ENCODE measurements around the gene XPNPEP2. TPM values are rescaled to one million over a fixed set of nuclear protein-coding genes. Genes with fewer than 3 reads are reported as not detected.
A peak's percentile ranks its signal among the peaks of the same experiment; 100 is the strongest.

The XPNPEP2 gene
- total RNA-seq, 4 donors from 2014 or later = 2.9 to 4.6 (median 3.9) TPM

DNA sequence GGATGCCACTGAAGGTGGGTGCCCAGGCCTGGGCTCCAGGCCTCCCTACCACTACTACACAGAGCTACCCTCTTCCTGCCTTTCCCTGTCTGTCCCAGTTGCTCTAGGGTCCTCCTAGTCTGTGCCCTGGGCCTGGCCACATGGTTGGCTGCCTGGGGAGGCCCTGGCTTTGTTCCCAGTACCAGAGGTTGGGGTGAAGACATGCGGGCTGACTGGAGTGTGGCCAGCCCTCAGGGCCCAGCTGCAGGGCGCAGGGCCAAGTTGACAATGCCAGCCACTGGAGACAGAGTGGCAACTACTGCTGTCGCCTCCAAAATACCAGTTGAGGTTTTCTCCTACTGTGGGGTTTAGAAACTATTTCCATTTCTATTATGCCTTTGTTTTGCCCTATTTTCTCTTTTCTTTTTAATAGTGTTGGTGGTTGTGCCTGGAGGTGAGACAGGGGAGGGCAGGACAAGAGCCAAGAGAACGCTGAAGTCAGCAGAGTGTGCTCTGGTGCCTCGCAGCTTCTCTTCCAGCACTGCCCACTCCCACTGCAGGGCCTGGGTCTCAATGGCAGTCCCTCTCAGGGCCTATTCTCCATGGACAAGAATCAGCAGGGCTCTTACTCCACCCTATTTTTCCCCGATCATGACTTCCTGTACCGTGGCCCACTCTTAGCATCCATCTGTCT is 32.2 kb upstream of the XPNPEP2 start:
- Histone ChIP-seq H3K9me3 (peaks cover 0 to 3% of the 10 kb centered on the region in 2 donors), H3K4me3 (no peak overlapping the region), H3K27ac (no peak overlapping the region), H3K36me3 (no peaks in the 10 kb centered on the region), H3K27me3 (no peaks in the 10 kb centered on the region), H3K4me1 (no peaks in the 10 kb centered on the region)
- intact Hi-C loops (cut with DNase I; ENCODE audit: low total_unique reads) = no loop called here
- TF ChIP-seq, protein P1, sequence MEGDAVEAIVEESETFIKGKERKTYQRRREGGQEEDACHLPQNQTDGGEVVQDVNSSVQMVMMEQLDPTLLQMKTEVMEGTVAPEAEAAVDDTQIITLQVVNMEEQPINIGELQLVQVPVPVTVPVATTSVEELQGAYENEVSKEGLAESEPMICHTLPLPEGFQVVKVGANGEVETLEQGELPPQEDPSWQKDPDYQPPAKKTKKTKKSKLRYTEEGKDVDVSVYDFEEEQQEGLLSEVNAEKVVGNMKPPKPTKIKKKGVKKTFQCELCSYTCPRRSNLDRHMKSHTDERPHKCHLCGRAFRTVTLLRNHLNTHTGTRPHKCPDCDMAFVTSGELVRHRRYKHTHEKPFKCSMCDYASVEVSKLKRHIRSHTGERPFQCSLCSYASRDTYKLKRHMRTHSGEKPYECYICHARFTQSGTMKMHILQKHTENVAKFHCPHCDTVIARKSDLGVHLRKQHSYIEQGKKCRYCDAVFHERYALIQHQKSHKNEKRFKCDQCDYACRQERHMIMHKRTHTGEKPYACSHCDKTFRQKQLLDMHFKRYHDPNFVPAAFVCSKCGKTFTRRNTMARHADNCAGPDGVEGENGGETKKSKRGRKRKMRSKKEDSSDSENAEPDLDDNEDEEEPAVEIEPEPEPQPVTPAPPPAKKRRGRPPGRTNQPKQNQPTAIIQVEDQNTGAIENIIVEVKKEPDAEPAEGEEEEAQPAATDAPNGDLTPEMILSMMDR (IDR thresholded peaks at IDR 0.05) = no peak
- no peak for TF ChIP-seq POLR2A (IDR thresholded peaks at IDR 0.05)
- no peak for DNase-seq

DNA sequence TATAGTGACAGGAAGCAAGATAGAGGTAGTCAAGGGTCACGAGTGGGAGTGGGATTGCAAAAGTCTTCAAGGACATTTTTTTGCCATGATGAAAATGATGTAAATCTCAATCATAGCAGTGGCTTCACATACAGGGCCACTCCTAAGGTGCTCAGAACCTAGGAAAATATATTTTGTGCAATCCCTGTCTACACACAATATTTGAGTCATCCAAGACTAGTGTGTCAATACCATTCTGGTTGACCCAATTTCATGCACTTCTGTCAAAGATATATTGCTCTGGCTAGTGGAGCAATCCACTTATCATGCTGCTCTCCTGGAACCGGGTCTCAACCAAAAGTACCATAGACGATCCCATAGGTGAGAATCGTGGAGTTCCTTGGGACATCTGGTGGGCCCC is 24.2 kb upstream of the XPNPEP2 start:
- H3K9me3 ChIP-seq = no peaks in the 10 kb centered on the region

DNA sequence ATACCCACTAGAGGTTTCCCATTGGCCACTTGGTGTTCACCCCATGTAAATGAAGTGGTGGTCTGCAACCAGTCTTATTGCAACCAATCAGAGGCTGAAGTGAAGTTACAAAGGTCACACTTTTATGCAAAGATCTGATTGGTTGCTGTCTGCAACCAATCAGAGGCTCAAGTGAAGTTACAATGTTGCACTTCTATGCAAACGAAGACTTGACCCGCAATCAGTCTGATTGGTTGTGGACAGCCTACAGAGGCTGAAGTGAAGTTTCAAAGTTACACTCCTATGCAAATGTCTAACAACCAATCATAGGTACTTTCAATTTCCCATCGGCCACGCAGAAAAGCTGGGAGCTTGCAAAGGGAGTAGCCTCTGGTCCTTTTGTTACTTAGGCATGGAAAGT is 22.3 kb upstream of the XPNPEP2 start:
- intact Hi-C loops (cut with DNase I; ENCODE audit: low total_unique reads) = no loop called here
- H3K27ac ChIP-seq = no peak overlapping the region
- no peaks in the 10 kb centered on the region for H3K9me3 ChIP-seq
- no peak for DNase-seq
- no peak overlapping the region for H3K4me3 ChIP-seq
- TF ChIP-seq, protein P1 (IDR thresholded peaks at IDR 0.05) = no peak
- no peak for TF ChIP-seq POLR2A (IDR thresholded peaks at IDR 0.05)
- no peaks in the 10 kb centered on the region for H3K27me3 ChIP-seq
- H3K4me1 ChIP-seq = no peaks in the 10 kb centered on the region
- H3K36me3 ChIP-seq = no peaks in the 10 kb centered on the region

More for the DNA sequence above, 24.2 kb upstream of the XPNPEP2 start:
- Histone ChIP-seq H3K4me1 (no peaks in the 10 kb centered on the region), H3K27ac (no peak overlapping the region), H3K4me3 (no peak overlapping the region), H3K36me3 (no peaks in the 10 kb centered on the region), H3K27me3 (no peaks in the 10 kb centered on the region)
- TF ChIP-seq, protein P1 (IDR thresholded peaks at IDR 0.05) = no peak
- TF ChIP-seq POLR2A (IDR thresholded peaks at IDR 0.05) = no peak
- intact Hi-C loops (cut with DNase I; ENCODE audit: low total_unique reads) = no loop called here
- DNase-seq = no peak

DNA sequence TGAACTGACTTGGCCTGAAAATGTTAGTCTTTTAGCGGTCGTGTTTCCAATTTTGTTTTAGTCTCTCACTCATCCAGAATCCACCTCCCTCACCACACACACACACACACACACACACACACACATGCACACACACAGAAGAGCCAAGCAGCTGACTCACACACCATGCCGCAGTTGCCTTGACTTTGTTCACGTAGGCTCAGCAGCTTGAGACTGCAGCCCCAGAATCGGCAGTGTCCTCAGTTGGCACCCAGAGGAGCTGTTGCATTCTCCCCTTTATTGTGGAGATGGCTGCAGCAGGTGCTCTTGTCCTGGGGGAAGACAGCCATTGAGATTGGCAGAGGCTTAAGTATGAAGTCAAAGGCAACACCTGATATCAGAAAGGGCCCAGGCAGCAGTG is 20.9 kb upstream of the XPNPEP2 start:
- Histone ChIP-seq H3K27me3 (no peaks in the 10 kb centered on the region), H3K27ac (no peak overlapping the region), H3K9me3 (no peaks in the 10 kb centered on the region), H3K4me3 (no peak overlapping the region), H3K36me3 (no peaks in the 10 kb centered on the region), H3K4me1 (no peaks in the 10 kb centered on the region)
- peak in 1 of 2 donors; percentile 66 for DNase-seq
- TF ChIP-seq, protein P1 (IDR thresholded peaks at IDR 0.05) = no peak
- TF ChIP-seq POLR2A (IDR thresholded peaks at IDR 0.05) = no peak
- intact Hi-C loops (cut with DNase I; ENCODE audit: low total_unique reads) = no loop called here

DNA sequence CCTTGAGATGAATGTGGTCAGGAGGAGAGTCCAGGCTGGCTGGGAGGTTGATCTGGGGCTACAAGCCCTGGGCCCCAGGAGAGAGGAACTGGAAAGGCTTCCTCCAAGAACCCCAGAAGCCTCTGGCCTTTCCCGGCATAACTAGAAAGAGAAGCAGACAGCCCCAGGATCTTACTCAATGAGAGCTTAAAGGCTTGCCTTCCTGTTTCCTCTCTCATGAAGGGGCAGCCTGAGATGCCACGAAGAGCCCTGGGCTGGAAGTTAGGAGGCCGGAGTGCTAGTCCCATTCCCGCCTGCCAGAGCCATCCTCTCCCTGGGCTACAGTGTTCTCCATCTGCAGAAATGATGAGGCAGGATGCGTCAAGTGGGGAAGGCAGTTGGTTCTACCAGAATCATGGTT is 20.1 kb upstream of the XPNPEP2 start:
- Histone ChIP-seq H3K36me3 (no peaks in the 10 kb centered on the region), H3K4me3 (no peak overlapping the region), H3K4me1 (no peaks in the 10 kb centered on the region), H3K27me3 (no peaks in the 10 kb centered on the region), H3K27ac (no peak overlapping the region), H3K9me3 (no peaks in the 10 kb centered on the region)
- no peak for DNase-seq
- no peak for TF ChIP-seq POLR2A (IDR thresholded peaks at IDR 0.05)
- TF ChIP-seq, protein P1 (IDR thresholded peaks at IDR 0.05) = no peak
- intact Hi-C loops (cut with DNase I; ENCODE audit: low total_unique reads) = no loop called here

Measured in uterus (tissue), 4 donors.